ENCODE data around the gene FKBP1A.

DNA sequence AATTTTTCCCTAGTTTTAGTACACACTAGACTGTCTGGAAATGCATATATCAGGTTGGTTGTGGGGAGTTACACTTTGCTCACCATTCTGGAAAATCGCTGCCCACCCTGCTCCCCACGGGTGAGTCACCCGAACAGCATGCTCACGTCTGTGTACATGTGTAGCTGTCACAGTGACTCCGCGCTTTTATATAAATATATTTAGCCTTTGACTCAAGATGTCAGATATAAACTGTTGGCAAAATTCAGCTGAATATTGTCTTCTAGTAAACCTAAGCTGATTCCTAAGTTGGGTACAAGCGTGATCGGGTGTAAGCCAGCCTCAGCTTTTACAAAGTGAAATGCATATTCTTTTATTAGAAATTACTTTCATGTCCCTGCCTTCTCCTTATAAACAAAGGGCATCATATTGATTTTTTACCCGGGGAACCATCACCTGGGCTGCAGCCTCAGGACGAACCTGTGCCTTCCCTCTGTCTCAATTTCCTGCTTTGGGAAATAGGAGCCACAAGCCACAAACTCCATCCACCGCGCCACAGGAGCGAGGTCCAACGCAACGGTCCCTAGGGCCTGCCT, 68.2 kb downstream of the FKBP1A start:
- TF ChIP-seq POLR2A (IDR thresholded peaks at IDR 0.05; ENCODE audit: low read length) (no peak), GATA1 (IDR thresholded peaks at IDR 0.05; ENCODE audit: low read depth, low read length) (no peak)
